Measurements from ENCODE around the gene LRP5. TPM values are rescaled to one million over a fixed set of nuclear protein-coding genes. Genes with fewer than 3 reads are reported as not detected.
"Not testable (repeated sequence)": the region's sequence is repeated elsewhere in the genome, so short reads cannot be mapped to it uniquely, and the experiment has no call there.

The LRP5 gene
- total and polyA plus RNA-seq, 5 donors from 2014 or later: 0.22 to 1.3 (median 0.79) TPM; not detected in 1

- Mint-ChIP-seq H3K9me3 (peaks cover 0 to 2% (median 0%) of the 10 kb centered on the region in 7 donors), H3K36me3 (no peaks in the 10 kb centered on the region), H3K27me3 (peaks cover 6% of the 10 kb centered on the region), H3K4me1 (peaks cover 0 to 4% (median 0%) of the 10 kb centered on the region in 4 donors), H3K4me3 (no peak overlapping the region), H3K27ac (no peak overlapping the region)
- Histone ChIP-seq H3K9me3 (ENCODE audit: control insufficient read depth in 2 of 2, low read length in 2 of 2) (no peaks in the 10 kb centered on the region), H3K27me3 (ENCODE audit: control insufficient read depth, insufficient read depth, low read length) (no peaks in the 10 kb centered on the region), H3K4me1 (ENCODE audit: control insufficient read depth, insufficient read depth, low read length, poor library complexity, severe bottlenecking) (peaks cover 6% of the 10 kb centered on the region), H3K27ac (ENCODE audit: insufficient read depth, low read length, poor library complexity, severe bottlenecking) (no peak overlapping the region), H3K4me3 (ENCODE audit: low read depth, low read length) (no peak overlapping the region), H3K36me3 (ENCODE audit: control insufficient read depth, insufficient read depth, low read length) (no peaks in the 10 kb centered on the region)
- DNase-seq (peak; percentile 49 to 69 (median 66)), ATAC-seq (ENCODE audit: low read depth in 2 of 2) (peak; percentile 88 to 96)
Observed at GRCh38 chr11:68297812-68298658, 14.4 kb upstream of the LRP5 start.

GRCh38 chr11:68298659-68299516 is 13.5 kb upstream of the LRP5 start:
- H3K4me3 Mint-ChIP-seq: no peak overlapping the region
- peaks cover 0 to 2% (median 0%) of the 10 kb centered on the region in 7 donors for H3K9me3 Mint-ChIP-seq
- Histone ChIP-seq H3K4me1 (ENCODE audit: control insufficient read depth, insufficient read depth, low read length, poor library complexity, severe bottlenecking) (peaks cover 6% of the 10 kb centered on the region), H3K27me3 (ENCODE audit: control insufficient read depth, insufficient read depth, low read length) (no peaks in the 10 kb centered on the region), H3K9me3 (ENCODE audit: control insufficient read depth in 2 of 2, low read length in 2 of 2) (no peaks in the 10 kb centered on the region), H3K36me3 (ENCODE audit: control insufficient read depth, insufficient read depth, low read length) (no peaks in the 10 kb centered on the region), H3K4me3 (ENCODE audit: low read depth, low read length) (no peak overlapping the region), H3K27ac (ENCODE audit: insufficient read depth, low read length, poor library complexity, severe bottlenecking) (no peak overlapping the region)
- DNase-seq (no peak), ATAC-seq (ENCODE audit: low read depth in 2 of 2) (no peak)
- peaks cover under 1% of the 10 kb centered on the region for H3K27me3 Mint-ChIP-seq
- peaks cover 0 to 4% (median 0%) of the 10 kb centered on the region in 4 donors for H3K4me1 Mint-ChIP-seq
- H3K27ac Mint-ChIP-seq: peak overlapping the region in 1 of 3 donors; percentile 72
- no peaks in the 10 kb centered on the region for H3K36me3 Mint-ChIP-seq

- not testable (repeated sequence) for H3K27ac ChIP-seq (ENCODE audit: insufficient read depth, low read length, poor library complexity, severe bottlenecking); H3K27me3 Mint-ChIP-seq; DNase-seq; H3K27me3 ChIP-seq (ENCODE audit: control insufficient read depth, insufficient read depth, low read length); H3K36me3 ChIP-seq (ENCODE audit: control insufficient read depth, insufficient read depth, low read length); H3K9me3 Mint-ChIP-seq; H3K36me3 Mint-ChIP-seq; ATAC-seq (ENCODE audit: low read depth in 2 of 2); H3K9me3 ChIP-seq (ENCODE audit: control insufficient read depth in 2 of 2, low read length in 2 of 2); H3K4me1 ChIP-seq (ENCODE audit: control insufficient read depth, insufficient read depth, low read length, poor library complexity, severe bottlenecking); H3K4me1 Mint-ChIP-seq; H3K4me3 ChIP-seq (ENCODE audit: low read depth, low read length); H3K4me3 Mint-ChIP-seq; H3K27ac Mint-ChIP-seq
Observed at GRCh38 chr11:68299517-68299879, 12.9 kb upstream of the LRP5 start.

GRCh38 chr11:68300076-68300830 is 12.1 kb upstream of the LRP5 start:
- Histone ChIP-seq H3K27me3 (ENCODE audit: control insufficient read depth, insufficient read depth, low read length) (no peaks in the 10 kb centered on the region), H3K9me3 (ENCODE audit: control insufficient read depth in 2 of 2, low read length in 2 of 2) (no peaks in the 10 kb centered on the region), H3K4me3 (ENCODE audit: low read depth, low read length) (no peak overlapping the region), H3K27ac (ENCODE audit: insufficient read depth, low read length, poor library complexity, severe bottlenecking) (no peak overlapping the region), H3K4me1 (ENCODE audit: control insufficient read depth, insufficient read depth, low read length, poor library complexity, severe bottlenecking) (peaks cover 6% of the 10 kb centered on the region), H3K36me3 (ENCODE audit: control insufficient read depth, insufficient read depth, low read length) (no peaks in the 10 kb centered on the region)
- H3K4me1 Mint-ChIP-seq: peaks cover 0 to 4% (median 0%) of the 10 kb centered on the region in 4 donors
- no peak overlapping the region for H3K4me3 Mint-ChIP-seq
- ATAC-seq (ENCODE audit: low read depth in 2 of 2) (no peak), DNase-seq (no peak)
- H3K9me3 Mint-ChIP-seq: peaks cover 0 to 2% (median 0%) of the 10 kb centered on the region in 7 donors
- H3K36me3 Mint-ChIP-seq: no peaks in the 10 kb centered on the region
- H3K27ac Mint-ChIP-seq: no peak overlapping the region
- H3K27me3 Mint-ChIP-seq: no peaks in the 10 kb centered on the region

GRCh38 chr11:68302256-68302655 is 10.1 kb upstream of the LRP5 start:
- ATAC-seq (ENCODE audit: low read depth in 2 of 2): no peak
- H3K4me3 Mint-ChIP-seq: no peak overlapping the region
- Histone ChIP-seq H3K4me3 (ENCODE audit: low read depth, low read length) (no peak overlapping the region), H3K27ac (ENCODE audit: insufficient read depth, low read length, poor library complexity, severe bottlenecking) (no peak overlapping the region), H3K9me3 (ENCODE audit: control insufficient read depth in 2 of 2, low read length in 2 of 2) (no peaks in the 10 kb centered on the region), H3K4me1 (ENCODE audit: control insufficient read depth, insufficient read depth, low read length, poor library complexity, severe bottlenecking) (peaks cover 6% of the 10 kb centered on the region), H3K36me3 (ENCODE audit: control insufficient read depth, insufficient read depth, low read length) (no peaks in the 10 kb centered on the region), H3K27me3 (ENCODE audit: control insufficient read depth, insufficient read depth, low read length) (no peaks in the 10 kb centered on the region)
- H3K36me3 Mint-ChIP-seq: no peaks in the 10 kb centered on the region
- no peaks in the 10 kb centered on the region for H3K9me3 Mint-ChIP-seq
- peaks cover 0 to 9% (median 3%) of the 10 kb centered on the region in 4 donors for H3K4me1 Mint-ChIP-seq
- no peak for DNase-seq
- H3K27ac Mint-ChIP-seq: no peak overlapping the region
- H3K27me3 Mint-ChIP-seq: no peaks in the 10 kb centered on the region

GRCh38 chr11:68302670-68303069 is 9.7 kb upstream of the LRP5 start:
- H3K9me3 Mint-ChIP-seq: no peaks in the 10 kb centered on the region
- H3K36me3 ChIP-seq (ENCODE audit: control insufficient read depth, insufficient read depth, low read length): no peaks in the 10 kb centered on the region
- DNase-seq: no peak
- H3K4me3 ChIP-seq (ENCODE audit: low read depth, low read length): no peak overlapping the region
- H3K27ac ChIP-seq (ENCODE audit: insufficient read depth, low read length, poor library complexity, severe bottlenecking): no peak overlapping the region
- H3K27me3 Mint-ChIP-seq: no peaks in the 10 kb centered on the region
- ATAC-seq (ENCODE audit: low read depth in 2 of 2): no peak
- no peaks in the 10 kb centered on the region for H3K36me3 Mint-ChIP-seq
- H3K27ac Mint-ChIP-seq: no peak overlapping the region
- H3K4me3 Mint-ChIP-seq: no peak overlapping the region
- H3K9me3 ChIP-seq (ENCODE audit: control insufficient read depth in 2 of 2, low read length in 2 of 2): no peaks in the 10 kb centered on the region
- H3K27me3 ChIP-seq (ENCODE audit: control insufficient read depth, insufficient read depth, low read length): no peaks in the 10 kb centered on the region
- H3K4me1 Mint-ChIP-seq: peaks cover 0 to 9% (median 2%) of the 10 kb centered on the region in 4 donors
- H3K4me1 ChIP-seq (ENCODE audit: control insufficient read depth, insufficient read depth, low read length, poor library complexity, severe bottlenecking): peaks cover 3% of the 10 kb centered on the region

- Histone ChIP-seq H3K4me3 (ENCODE audit: low read depth, low read length) (no peak overlapping the region), H3K9me3 (ENCODE audit: control insufficient read depth in 2 of 2, low read length in 2 of 2) (no peaks in the 10 kb centered on the region), H3K27ac (ENCODE audit: insufficient read depth, low read length, poor library complexity, severe bottlenecking) (no peak overlapping the region), H3K36me3 (ENCODE audit: control insufficient read depth, insufficient read depth, low read length) (no peaks in the 10 kb centered on the region), H3K4me1 (ENCODE audit: control insufficient read depth, insufficient read depth, low read length, poor library complexity, severe bottlenecking) (no peaks in the 10 kb centered on the region), H3K27me3 (ENCODE audit: control insufficient read depth, insufficient read depth, low read length) (no peaks in the 10 kb centered on the region)
- no peak for ATAC-seq (ENCODE audit: low read depth in 2 of 2)
- Mint-ChIP-seq H3K27ac (peak overlapping the region in 1 of 3 donors; percentile 51), H3K4me1 (peaks cover 0 to 9% (median 1%) of the 10 kb centered on the region in 4 donors), H3K9me3 (no peaks in the 10 kb centered on the region), H3K4me3 (no peak overlapping the region), H3K36me3 (no peaks in the 10 kb centered on the region), H3K27me3 (no peaks in the 10 kb centered on the region)
- DNase-seq: no peak
Observed at GRCh38 chr11:68303083-68303482, 9.3 kb upstream of the LRP5 start.
